ENCODE data around the gene DNTT.

- TF ChIP-seq POLR2AphosphoS5 (IDR thresholded peaks at IDR 0.05) (no peak), CTCF (IDR thresholded peaks at IDR 0.05) (no peak), EP300 (IDR thresholded peaks at IDR 0.05) (no peak), POLR2A (IDR thresholded peaks at IDR 0.05) (no peak)
Measured at GRCh38 chr10:96269438-96270300, 34.6 kb upstream of the DNTT start.

Measured in sigmoid colon (tissue), 4 donors.